ENCODE results near the gene SCRN3. TPM values are rescaled to one million over a fixed set of nuclear protein-coding genes. Genes with fewer than 3 reads are reported as not detected.

The SCRN3 gene, protein sequence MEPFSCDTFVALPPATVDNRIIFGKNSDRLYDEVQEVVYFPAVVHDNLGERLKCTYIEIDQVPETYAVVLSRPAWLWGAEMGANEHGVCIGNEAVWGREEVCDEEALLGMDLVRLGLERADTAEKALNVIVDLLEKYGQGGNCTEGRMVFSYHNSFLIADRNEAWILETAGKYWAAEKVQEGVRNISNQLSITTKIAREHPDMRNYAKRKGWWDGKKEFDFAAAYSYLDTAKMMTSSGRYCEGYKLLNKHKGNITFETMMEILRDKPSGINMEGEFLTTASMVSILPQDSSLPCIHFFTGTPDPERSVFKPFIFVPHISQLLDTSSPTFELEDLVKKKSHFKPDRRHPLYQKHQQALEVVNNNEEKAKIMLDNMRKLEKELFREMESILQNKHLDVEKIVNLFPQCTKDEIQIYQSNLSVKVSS
- 28.6 and 30.4 TPM in 2 replicates for total RNA-seq

DNA sequence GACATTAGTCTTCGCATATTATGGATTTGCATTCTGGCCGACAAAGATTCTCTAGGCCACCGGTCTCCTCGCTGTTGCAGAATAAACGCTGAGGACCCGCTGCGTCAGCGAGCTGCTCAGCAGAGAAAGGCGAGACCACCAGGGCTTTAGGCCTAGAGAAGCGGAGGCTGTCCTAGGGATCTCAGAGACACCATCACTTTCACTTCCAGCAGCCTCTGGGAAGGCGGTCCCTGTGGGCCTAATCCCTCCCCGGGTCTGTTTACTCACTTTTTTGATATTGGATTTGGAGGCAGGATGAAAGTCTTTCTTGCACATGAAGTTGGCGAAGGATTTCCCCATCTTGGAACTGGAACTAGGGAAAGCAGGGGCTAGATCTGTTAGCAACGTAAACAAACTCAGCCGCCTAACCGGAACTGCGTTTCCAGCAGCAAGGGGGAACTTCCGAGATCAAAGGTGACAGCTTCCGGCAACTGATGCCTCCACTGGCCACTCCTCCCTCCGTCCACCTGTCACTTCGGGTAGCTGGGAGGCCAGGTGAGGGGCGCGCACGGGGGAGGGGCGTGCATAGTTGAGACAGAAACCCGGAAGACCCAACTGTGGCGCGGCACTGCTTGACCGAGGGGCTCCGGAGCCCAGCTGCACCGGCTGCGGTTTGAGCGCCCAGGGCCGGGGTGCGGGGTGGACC, at the start of gene SCRN3:
TSS of gene SCRN3 (plus strand) at position 447 of the 685 bp plus-strand sequence. CDS start 2,554 bp downstream, outside the sequence.

Other genes starting within 250 kb of the SCRN3 start
- gene OLA1, start 147.2 kb upstream of the SCRN3 start, total RNA-seq = 103 and 124 TPM in 2 replicates
- not detected in 2 replicates for gene SP9, start 60.8 kb upstream of the SCRN3 start, total RNA-seq
- gene GPR155, start 91.3 kb downstream of the SCRN3 start, total RNA-seq = 1.1 and 3.5 TPM in 2 replicates
- gene WIPF1, start 202.1 kb downstream of the SCRN3 start, total RNA-seq = 10.5 and 15.3 TPM in 2 replicates